Lung microvascular endothelial cell (primary cell): ENCODE results near the gene EPHA4. TPM values are rescaled to one million over a fixed set of nuclear protein-coding genes. Genes with fewer than 3 reads are reported as not detected.

Experiments used
- DNase-seq, 2 donors: peaks; one replicate each; pipeline versions ENCODE4 v3.0.0 to v3.0.0-alpha.2; 2010; ENCODE audit warnings: low read depth in 2 of 2
- total RNA-seq: library from RNA; depleted of rRNA; stranded (reverse); fragments of >200 nt; gene quantifications from 2 replicates; pipeline ENCODE4 v1.2.1, GENCODE V29; 2014

Gene EPHA4
- total RNA-seq, 1 donor from 2014 or later, result 0.60 TPM

- no peak for DNase-seq
These were observed 66.5 kb downstream of the EPHA4 start for GRCh38 chr2:221505605-221506004.

GRCh38 chr2:221504905-221505304, 67.2 kb downstream of the EPHA4 start:
- DNase-seq, result no peak

- DNase-seq, result no peak
These were observed 68.1 kb downstream of the EPHA4 start for GRCh38 chr2:221503965-221504364.

GRCh38 chr2:221502270-221503010, 69.7 kb downstream of the EPHA4 start:
- peak in 1 of 2 donors; percentile 76 for DNase-seq

GRCh38 chr2:221501883-221502269, 70.2 kb downstream of the EPHA4 start:
- peak in 1 of 2 donors; percentile 4 for DNase-seq

GRCh38 chr2:221501210-221501882, 70.8 kb downstream of the EPHA4 start:
- DNase-seq, result peak; percentile 35 to 43

GRCh38 chr2:221500501-221501209, 71.4 kb downstream of the EPHA4 start:
- DNase-seq, result no peak

GRCh38 chr2:221495731-221496130, 76.4 kb downstream of the EPHA4 start:
- no peak for DNase-seq

GRCh38 chr2:221494556-221494955, 77.5 kb downstream of the EPHA4 start:
- DNase-seq, result peak in 1 of 2 donors; percentile 6

- no peak for DNase-seq
These were observed 78.7 kb downstream of the EPHA4 start for GRCh38 chr2:221493391-221493790.

GRCh38 chr2:221492636-221493035, 79.5 kb downstream of the EPHA4 start:
- DNase-seq, result no peak

- DNase-seq, result no peak
These were observed 81.5 kb downstream of the EPHA4 start for GRCh38 chr2:221490506-221491060.

GRCh38 chr2:221488136-221488807, 83.8 kb downstream of the EPHA4 start:
- DNase-seq, result no peak

- no peak for DNase-seq
These were observed 86.0 kb downstream of the EPHA4 start for GRCh38 chr2:221486106-221486505.

- DNase-seq, result no peak
These were observed 86.6 kb downstream of the EPHA4 start for GRCh38 chr2:221485503-221485870.

- DNase-seq, result no peak
These were observed 87.2 kb downstream of the EPHA4 start for GRCh38 chr2:221484761-221485502.

GRCh38 chr2:221482666-221483455, 89.2 kb downstream of the EPHA4 start:
- no peak for DNase-seq

- no peak for DNase-seq
These were observed 91.3 kb downstream of the EPHA4 start for GRCh38 chr2:221480821-221481220.

GRCh38 chr2:221480163-221480562, 91.9 kb downstream of the EPHA4 start:
- DNase-seq, result no peak

GRCh38 chr2:221478485-221478863, 93.6 kb downstream of the EPHA4 start:
- no peak for DNase-seq
